PFSK-1 (cell line): Measurements from ENCODE around the gene MEMO1.

ENCODE experiments used
- POLR2AphosphoS5 ChIP-seq: IDR thresholded peaks from 2 replicates; pipeline ENCODE4 v1.6.1; 2012; ENCODE audit warnings: low read depth, mild to moderate bottlenecking, control low read depth, low read length, moderate library complexity
- TAF1 ChIP-seq: IDR thresholded peaks from 2 replicates; pipeline ENCODE4 v1.6.1; 2012; ENCODE audit warnings: low read length, control low read depth, borderline replicate concordance; ENCODE audit not compliant: insufficient read depth
- TF ChIP-seq, protein P1 (sequence below), 2 experiments: IDR thresholded peaks; 2 replicates each; pipeline versions ENCODE4 v1.6.1 to v1.8.0; 2011 to 2012; ENCODE audit warnings: low read depth in 2 of 2, low read length in 2 of 2, control low read depth in 1 of 2, inconsistent platforms in 1 of 2, mild to moderate bottlenecking in 1 of 2, moderate library complexity in 1 of 2; ENCODE audit not compliant: insufficient read depth in 1 of 2

DNA sequence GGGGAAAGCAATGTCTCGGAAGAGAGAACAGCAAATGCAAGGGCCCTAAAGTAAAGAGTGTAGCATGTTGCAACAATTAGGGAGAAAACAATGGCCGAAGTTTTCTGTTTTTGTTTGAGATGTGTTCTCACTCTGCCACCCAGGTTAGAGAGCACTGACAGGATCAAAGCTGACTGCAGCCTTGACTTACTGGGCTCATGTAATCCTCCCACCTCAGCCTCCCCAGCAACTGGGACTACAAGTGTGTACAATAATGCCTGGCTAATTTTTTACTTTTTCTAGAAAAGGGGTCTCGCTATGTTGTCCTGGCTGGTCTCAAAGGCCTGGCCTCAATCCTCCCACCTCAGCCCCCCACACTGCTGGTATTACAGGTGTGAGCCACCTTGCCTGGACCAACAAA lies 23.9 kb downstream of the MEMO1 start:
- TF ChIP-seq, protein P1, sequence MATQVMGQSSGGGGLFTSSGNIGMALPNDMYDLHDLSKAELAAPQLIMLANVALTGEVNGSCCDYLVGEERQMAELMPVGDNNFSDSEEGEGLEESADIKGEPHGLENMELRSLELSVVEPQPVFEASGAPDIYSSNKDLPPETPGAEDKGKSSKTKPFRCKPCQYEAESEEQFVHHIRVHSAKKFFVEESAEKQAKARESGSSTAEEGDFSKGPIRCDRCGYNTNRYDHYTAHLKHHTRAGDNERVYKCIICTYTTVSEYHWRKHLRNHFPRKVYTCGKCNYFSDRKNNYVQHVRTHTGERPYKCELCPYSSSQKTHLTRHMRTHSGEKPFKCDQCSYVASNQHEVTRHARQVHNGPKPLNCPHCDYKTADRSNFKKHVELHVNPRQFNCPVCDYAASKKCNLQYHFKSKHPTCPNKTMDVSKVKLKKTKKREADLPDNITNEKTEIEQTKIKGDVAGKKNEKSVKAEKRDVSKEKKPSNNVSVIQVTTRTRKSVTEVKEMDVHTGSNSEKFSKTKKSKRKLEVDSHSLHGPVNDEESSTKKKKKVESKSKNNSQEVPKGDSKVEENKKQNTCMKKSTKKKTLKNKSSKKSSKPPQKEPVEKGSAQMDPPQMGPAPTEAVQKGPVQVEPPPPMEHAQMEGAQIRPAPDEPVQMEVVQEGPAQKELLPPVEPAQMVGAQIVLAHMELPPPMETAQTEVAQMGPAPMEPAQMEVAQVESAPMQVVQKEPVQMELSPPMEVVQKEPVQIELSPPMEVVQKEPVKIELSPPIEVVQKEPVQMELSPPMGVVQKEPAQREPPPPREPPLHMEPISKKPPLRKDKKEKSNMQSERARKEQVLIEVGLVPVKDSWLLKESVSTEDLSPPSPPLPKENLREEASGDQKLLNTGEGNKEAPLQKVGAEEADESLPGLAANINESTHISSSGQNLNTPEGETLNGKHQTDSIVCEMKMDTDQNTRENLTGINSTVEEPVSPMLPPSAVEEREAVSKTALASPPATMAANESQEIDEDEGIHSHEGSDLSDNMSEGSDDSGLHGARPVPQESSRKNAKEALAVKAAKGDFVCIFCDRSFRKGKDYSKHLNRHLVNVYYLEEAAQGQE (IDR thresholded peaks at IDR 0.05; ENCODE audit: insufficient read depth in 1 of 2, low read depth in 2 of 2, low read length in 2 of 2), result no peak
- no peak for TF ChIP-seq TAF1
- TF ChIP-seq POLR2AphosphoS5, result no peak
